Activated naive CD4-positive, alpha-beta T cell treated with anti-CD3 and anti-CD28 coated beads, Interleukin-2, amount 10 ng/mL, durations not matched to agents 7 days and 5 days (primary cell): ENCODE data around the gene GPC6.
A peak's percentile ranks its signal among the peaks of the same experiment; 100 is the strongest.

ENCODE experiments used
- CTCF ChIA-PET: fragments of 350-600 bp; sonication (Branson Sonifier 250); formaldehyde crosslinking; loops from one replicate; lab custom pipeline; 2021; ENCODE audit warnings: antibody characterized with exemption; lab: Charles Lee
- DNase-seq: peaks from one replicate; pipeline ENCODE4 v3.0.0-alpha.2; 2020
- H3K27ac Mint-ChIP-seq: one replicate; pipeline ENCODE4 v1.8.0; 2021; ENCODE audit warnings: mild to moderate bottlenecking, moderate library complexity, mixed read lengths
- H3K27me3 Mint-ChIP-seq: one replicate; pipeline ENCODE4 v1.8.0; 2021; ENCODE audit warnings: mild to moderate bottlenecking, mixed read lengths
- H3K36me3 Mint-ChIP-seq: one replicate; pipeline ENCODE4 v1.8.0; 2021; ENCODE audit warnings: mixed read lengths
- H3K4me1 Mint-ChIP-seq: one replicate; pipeline ENCODE4 v1.8.0; 2021; ENCODE audit warnings: mixed read lengths
- H3K4me3 Mint-ChIP-seq: one replicate; pipeline ENCODE4 v1.8.0; 2021; ENCODE audit warnings: mild to moderate bottlenecking, moderate library complexity, mixed read lengths
- H3K9me3 Mint-ChIP-seq: one replicate; pipeline ENCODE4 v1.8.0; 2021; ENCODE audit warnings: mixed read lengths

The GPC6 gene

DNA sequence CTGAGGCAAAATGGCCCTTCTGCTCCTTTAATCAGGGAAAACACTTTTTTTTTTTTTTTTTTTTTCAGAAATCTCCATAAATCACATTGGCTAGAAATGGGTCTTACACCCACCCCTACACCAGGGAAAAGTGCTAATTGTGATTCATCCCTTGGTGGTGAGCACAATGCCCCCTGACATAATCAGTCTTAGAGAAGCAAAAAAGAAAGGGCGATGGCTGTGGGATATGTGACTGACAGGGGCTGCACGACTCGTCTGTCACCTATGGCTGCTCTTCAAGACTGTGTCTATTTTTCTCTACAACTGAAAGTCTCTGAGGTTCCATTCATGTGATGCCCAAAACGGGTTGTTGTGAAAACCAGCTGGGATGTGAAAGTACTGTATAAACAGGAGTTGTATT lies 3.6 kb upstream of the GPC6 start:
- no peak overlapping the region for H3K4me3 Mint-ChIP-seq
- no peak overlapping the region for H3K27ac Mint-ChIP-seq
- H3K4me1 Mint-ChIP-seq: no peaks in the 10 kb centered on the region
- H3K9me3 Mint-ChIP-seq: no peaks in the 10 kb centered on the region
- CTCF ChIA-PET: no interaction called here
- DNase-seq: no peak
- no peaks in the 10 kb centered on the region for H3K36me3 Mint-ChIP-seq
- H3K27me3 Mint-ChIP-seq: peaks cover 24% of the 10 kb centered on the region

DNA sequence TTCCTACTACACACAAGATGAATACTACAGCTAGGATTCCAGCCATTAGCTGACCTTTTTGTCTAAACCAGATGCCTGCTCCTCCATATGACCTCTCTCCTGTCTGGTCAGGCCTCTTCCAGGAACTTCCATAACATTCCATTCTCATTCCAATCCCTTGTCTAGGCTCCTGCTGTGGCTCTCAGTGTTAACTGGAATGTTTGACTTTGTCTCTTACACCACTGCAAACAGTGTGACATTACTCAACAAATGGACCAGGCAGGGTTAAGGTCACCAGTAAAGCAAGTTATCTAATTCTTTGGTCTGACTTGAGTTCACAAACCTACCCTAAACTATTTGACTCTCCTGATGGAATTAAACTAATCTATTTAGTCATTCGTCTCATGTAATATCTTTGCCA lies 2.1 kb upstream of the GPC6 start:
- H3K27ac Mint-ChIP-seq: no peak overlapping the region
- H3K4me3 Mint-ChIP-seq: no peak overlapping the region
- no peaks in the 10 kb centered on the region for H3K4me1 Mint-ChIP-seq
- no peaks in the 10 kb centered on the region for H3K36me3 Mint-ChIP-seq
- CTCF ChIA-PET: no interaction called here
- DNase-seq: no peak
- peaks cover 40% of the 10 kb centered on the region for H3K27me3 Mint-ChIP-seq
- H3K9me3 Mint-ChIP-seq: no peaks in the 10 kb centered on the region

DNA sequence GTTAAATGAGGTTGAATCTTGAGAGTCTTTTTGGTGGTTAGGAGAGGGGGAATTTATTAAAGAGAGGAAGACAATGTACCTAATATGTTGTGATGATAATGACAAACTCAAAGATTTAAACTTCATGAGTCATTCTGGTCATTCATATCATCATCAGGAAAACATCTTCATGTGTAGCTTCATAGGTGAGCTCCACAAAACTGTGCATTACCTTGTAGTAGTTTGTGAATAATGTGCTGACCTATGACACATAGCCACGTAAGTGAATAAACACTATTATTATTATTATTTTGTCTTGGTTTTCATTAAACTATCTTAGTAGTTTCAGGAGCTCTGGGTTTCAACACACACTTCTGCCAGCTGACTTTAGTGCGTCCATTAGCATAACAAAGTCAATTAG lies 997 bp upstream of the GPC6 start:
- H3K27me3 Mint-ChIP-seq: peaks cover 41% of the 10 kb centered on the region

DNA sequence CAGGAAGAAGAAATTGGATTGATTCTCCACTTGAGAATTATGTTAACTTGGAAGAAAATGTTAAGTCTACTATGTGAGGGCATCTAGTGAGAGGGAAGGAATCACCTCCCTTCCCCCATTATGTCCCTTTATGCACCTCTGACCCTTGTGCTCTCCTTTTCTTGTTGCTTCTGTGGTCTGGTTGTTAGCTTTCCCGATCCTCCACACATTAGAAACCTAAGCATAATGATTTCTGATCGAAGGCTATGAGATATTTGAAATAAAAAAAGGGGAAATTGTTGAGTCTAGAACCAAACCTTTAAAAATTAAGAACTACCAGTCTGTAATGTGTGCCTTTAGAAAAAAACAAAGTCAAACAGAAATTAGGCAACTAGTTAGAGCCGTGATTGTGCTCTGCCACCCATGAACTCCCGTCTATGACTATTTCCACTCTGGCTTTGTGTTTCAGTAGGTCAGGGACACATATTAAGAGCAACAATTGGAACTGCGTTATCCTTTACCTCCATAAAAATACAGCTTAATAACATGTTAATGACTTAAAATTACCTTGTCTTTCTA lies 463 bp upstream of the GPC6 start:
- Mint-ChIP-seq H3K4me3 (no peak overlapping the region), H3K27me3 (peaks cover 41% of the 10 kb centered on the region), H3K27ac (no peak overlapping the region), H3K9me3 (no peaks in the 10 kb centered on the region), H3K36me3 (no peaks in the 10 kb centered on the region), H3K4me1 (no peaks in the 10 kb centered on the region)
- CTCF ChIA-PET: no interaction called here
- no peak for DNase-seq

More for the DNA sequence above, 997 bp upstream of the GPC6 start:
- Mint-ChIP-seq H3K9me3 (no peaks in the 10 kb centered on the region), H3K4me3 (no peak overlapping the region), H3K4me1 (no peaks in the 10 kb centered on the region), H3K36me3 (no peaks in the 10 kb centered on the region), H3K27ac (no peak overlapping the region)
- DNase-seq: no peak
- CTCF ChIA-PET: no interaction called here

DNA sequence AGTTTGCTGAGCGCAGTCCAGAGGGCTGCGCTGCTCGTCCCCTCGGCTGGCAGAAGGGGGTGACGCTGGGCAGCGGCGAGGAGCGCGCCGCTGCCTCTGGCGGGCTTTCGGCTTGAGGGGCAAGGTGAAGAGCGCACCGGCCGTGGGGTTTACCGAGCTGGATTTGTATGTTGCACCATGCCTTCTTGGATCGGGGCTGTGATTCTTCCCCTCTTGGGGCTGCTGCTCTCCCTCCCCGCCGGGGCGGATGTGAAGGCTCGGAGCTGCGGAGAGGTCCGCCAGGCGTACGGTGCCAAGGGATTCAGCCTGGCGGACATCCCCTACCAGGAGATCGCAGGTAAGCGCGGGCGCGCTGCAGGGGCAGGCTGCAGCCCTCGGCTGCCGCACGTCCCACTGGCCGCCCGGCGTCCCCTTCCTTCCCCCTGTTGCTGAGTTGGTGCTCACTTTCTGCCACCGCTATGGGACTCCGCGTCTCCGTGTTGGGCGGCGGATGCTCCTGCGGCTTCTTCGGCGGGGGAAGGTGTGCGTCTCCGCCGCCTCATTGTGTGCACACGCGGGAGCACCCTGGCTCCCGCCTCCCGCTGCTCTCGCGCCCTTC lies 772 bp downstream of the GPC6 start:
- Mint-ChIP-seq H3K4me1 (no peaks in the 10 kb centered on the region), H3K36me3 (no peaks in the 10 kb centered on the region), H3K9me3 (no peaks in the 10 kb centered on the region), H3K27me3 (peaks cover 41% of the 10 kb centered on the region), H3K27ac (no peak overlapping the region), H3K4me3 (no peak overlapping the region)
- DNase-seq: no peak
- CTCF ChIA-PET: no interaction called here

DNA sequence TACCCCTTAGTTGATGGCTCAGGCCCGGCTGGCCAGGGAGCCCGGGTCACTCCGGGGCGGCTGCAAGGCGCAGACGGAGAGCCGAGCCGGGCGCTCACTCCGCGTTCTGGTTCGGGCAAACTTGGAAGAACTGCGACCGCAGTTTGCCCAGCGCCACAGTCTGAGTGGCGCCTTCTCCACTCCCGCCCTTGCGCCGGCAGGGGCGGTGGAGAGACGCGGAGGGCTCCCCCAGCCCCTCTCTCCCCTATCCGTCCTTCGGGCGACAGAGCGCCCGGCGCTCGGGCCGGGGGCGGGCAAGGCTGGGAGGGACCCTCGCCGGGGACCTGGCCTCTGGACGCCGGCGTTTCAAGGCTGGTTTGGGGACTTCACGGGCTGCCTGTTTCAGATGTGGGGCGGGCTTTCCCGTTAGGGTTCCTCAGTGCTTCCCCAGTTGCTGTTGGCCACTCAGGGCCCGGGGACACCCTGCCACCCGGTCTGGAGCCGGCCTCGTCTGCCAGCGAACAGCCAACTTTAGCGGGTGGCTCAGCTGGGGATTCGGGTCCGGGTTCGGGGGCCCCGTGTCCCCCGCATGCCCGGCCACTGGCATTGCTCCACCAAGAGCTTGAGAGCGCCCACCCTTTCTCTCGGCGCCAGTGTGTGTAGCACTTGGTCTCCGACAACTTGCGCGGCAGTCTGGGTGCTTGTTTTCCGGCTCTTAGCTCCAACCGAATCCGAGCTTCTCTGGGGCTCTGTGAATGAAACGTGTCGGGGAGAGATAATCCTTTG lies 1.5 kb downstream of the GPC6 start:
- no peaks in the 10 kb centered on the region for H3K36me3 Mint-ChIP-seq
- CTCF ChIA-PET: no interaction called here
- no peak for DNase-seq
- peak overlapping the region; percentile 33 for H3K27ac Mint-ChIP-seq
- H3K9me3 Mint-ChIP-seq: no peaks in the 10 kb centered on the region
- H3K27me3 Mint-ChIP-seq: peaks cover 41% of the 10 kb centered on the region
- H3K4me1 Mint-ChIP-seq: no peaks in the 10 kb centered on the region
- no peak overlapping the region for H3K4me3 Mint-ChIP-seq

DNA sequence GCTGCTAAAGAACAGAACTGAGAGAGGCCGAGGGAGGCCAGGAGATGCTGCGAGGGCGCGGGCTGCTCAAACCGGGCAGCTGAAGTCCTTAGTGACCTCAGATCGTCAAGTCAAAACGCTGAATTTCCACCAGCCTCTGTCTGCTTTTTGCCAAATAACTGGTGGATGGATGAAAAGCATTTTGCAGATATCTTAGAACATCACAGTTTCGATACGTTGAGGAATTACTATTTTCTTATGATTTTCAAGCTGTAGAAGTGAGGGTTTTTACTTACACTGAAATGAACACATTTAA lies 2.0 kb downstream of the GPC6 start:
- no peaks in the 10 kb centered on the region for H3K9me3 Mint-ChIP-seq
- peaks cover 41% of the 10 kb centered on the region for H3K27me3 Mint-ChIP-seq
- CTCF ChIA-PET: interaction anchor here (0.8 kb wide), 1 partner anchor 11 kb away, joined by 3 read pairs; no protein-coding TSS in a partner anchor
- H3K36me3 Mint-ChIP-seq: no peaks in the 10 kb centered on the region
- no peak overlapping the region for H3K27ac Mint-ChIP-seq
- no peaks in the 10 kb centered on the region for H3K4me1 Mint-ChIP-seq
- no peak overlapping the region for H3K4me3 Mint-ChIP-seq
- DNase-seq: no peak

DNA sequence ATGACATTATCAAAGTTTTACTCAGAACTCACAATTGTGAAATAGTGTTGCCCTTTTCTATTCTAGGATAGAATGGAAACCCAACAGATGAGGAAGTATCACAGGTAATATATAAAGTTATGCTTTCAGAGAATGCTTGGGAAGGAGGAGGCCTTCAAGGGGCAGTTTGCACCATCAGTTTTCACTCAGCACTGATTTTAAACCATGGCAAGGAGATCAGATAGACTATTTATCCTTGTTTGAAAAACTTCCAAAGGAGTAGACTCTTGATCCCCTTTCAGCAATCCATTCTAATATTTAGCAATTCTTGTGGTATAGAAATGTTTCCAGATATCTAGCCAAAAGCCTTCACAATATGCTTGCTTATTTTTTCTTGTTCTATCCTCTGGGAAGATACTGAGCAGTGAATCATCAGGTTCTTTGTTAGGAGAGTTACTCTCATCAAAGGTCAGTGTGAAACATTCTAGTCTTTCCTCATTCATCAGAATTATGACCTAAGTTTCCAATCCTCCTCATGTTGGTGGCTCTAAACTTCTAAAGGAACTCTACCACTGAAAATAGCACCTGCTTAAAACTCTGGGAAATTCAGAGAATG lies 3.8 kb downstream of the GPC6 start:
- Mint-ChIP-seq H3K27ac (no peak overlapping the region), H3K4me1 (no peaks in the 10 kb centered on the region), H3K9me3 (no peaks in the 10 kb centered on the region), H3K4me3 (no peak overlapping the region), H3K36me3 (no peaks in the 10 kb centered on the region), H3K27me3 (peaks cover 39% of the 10 kb centered on the region)
- DNase-seq: no peak
- CTCF ChIA-PET: no interaction called here

DNA sequence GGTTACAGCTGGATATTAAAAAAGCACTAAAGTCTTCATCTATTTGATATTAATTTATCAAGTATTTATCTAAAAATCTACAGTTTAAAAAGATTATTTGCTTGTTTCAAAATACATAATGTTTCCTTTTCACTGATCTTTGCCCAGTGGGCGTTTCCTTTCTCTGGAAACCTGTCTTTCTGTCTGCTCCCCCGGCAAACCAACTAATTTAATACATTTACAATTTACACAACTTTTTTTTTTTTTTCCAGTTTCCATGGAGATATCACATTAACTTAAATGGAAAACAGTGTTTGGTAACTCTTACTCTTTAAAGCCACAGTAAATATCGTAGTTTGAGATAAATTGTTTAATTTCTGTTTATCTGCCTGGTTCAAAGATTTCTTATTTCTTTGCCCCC lies 5.3 kb downstream of the GPC6 start:
- DNase-seq: no peak
- H3K36me3 Mint-ChIP-seq: no peaks in the 10 kb centered on the region
- no peak overlapping the region for H3K27ac Mint-ChIP-seq
- H3K4me3 Mint-ChIP-seq: no peak overlapping the region
- no peaks in the 10 kb centered on the region for H3K4me1 Mint-ChIP-seq
- peaks cover 27% of the 10 kb centered on the region for H3K27me3 Mint-ChIP-seq
- no peaks in the 10 kb centered on the region for H3K9me3 Mint-ChIP-seq
- CTCF ChIA-PET: interaction anchor here (0.8 kb wide), 1 partner anchor 48 kb away, joined by 3 read pairs; no protein-coding TSS in a partner anchor

DNA sequence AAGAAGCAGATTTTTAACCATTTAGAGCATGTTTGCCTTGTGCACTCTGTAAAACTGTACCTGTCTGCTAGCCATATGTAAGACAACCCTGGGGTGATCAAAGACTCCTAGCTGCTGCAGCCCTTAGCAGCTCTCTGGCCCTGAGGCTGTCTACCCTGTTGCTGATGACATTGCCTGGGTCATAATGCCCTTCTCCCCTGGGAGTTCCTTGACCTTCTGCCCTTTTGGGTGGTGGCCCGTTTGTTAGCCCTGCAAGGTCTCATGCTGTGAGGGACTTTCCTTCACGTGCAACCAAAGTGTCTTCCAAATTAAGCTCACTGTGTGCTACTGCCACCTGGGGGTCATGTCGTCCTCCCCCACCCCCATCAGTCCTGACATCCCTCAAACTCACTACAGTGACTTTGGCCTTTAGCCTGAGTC lies 7.4 kb downstream of the GPC6 start:
- CTCF ChIA-PET: no interaction called here
- no peak overlapping the region for H3K4me3 Mint-ChIP-seq
- H3K27ac Mint-ChIP-seq: no peak overlapping the region

DNA sequence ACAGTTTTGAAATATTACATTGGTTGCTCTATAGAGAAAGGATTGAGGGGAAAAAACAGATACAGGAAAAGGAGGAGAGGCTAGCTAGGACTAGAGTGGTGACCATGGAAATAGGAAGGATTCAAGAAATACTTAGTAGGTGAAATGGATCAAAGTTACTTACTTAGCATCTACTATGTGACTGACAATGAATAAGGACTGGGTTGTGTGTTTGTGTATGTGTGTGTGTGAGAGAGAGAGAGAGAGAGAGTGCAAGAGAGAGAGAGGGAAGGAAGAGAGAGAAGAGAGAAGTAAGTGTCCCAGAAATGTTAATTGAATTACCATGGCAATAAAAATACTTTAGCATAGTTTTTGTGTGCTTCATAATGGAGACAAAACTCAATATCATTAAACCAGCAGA lies 7.9 kb downstream of the GPC6 start:
- Mint-ChIP-seq H3K27me3 (peaks cover 1% of the 10 kb centered on the region), H3K4me1 (no peaks in the 10 kb centered on the region), H3K36me3 (no peaks in the 10 kb centered on the region), H3K27ac (no peak overlapping the region), H3K9me3 (peaks cover 9% of the 10 kb centered on the region), H3K4me3 (no peak overlapping the region)
- CTCF ChIA-PET: no interaction called here
- no peak for DNase-seq

More for the DNA sequence above, 7.4 kb downstream of the GPC6 start:
- H3K36me3 Mint-ChIP-seq: no peaks in the 10 kb centered on the region
- peaks cover 6% of the 10 kb centered on the region for H3K27me3 Mint-ChIP-seq
- H3K9me3 Mint-ChIP-seq: peaks cover 7% of the 10 kb centered on the region
- H3K4me1 Mint-ChIP-seq: no peaks in the 10 kb centered on the region
- DNase-seq: no peak

DNA sequence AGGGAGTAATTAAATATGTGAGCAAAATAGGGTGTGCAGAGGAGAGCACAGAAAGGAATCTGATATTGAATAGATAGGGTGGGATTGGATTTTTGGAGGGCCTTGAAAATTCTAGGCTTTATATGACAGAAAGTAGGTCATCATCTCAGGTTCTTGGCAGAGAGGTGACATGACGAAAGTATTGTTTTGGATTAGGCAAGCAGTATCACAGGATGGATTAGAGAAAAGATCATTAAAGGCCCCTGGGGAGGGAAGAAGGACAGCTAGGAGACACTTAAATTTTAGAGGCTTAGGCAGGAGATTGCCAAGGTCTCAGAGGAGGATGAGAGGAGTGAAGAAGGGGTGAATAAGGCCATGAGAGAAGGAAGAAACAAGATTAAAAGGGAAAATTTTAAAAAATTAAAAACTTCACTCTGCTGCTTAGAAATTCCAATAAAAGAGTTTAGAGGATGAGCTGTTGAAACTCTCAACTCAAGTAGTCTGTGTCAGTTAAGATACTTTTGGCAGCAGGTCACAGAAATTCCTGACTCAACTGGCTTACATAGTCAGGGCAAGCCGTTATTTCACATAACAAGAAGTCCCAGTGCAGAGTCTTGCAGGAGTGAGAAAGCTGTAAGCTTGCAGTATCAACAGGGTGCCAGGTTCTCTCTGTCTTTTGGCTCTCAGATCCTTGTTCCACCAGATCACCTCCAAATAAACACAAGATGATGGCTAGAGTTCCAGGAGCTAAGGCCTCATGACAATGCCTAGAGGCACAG lies 8.8 kb downstream of the GPC6 start:
- CTCF ChIA-PET: no interaction called here
- Mint-ChIP-seq H3K27me3 (no peaks in the 10 kb centered on the region), H3K4me3 (no peak overlapping the region), H3K36me3 (no peaks in the 10 kb centered on the region), H3K27ac (no peak overlapping the region), H3K9me3 (peaks cover 13% of the 10 kb centered on the region), H3K4me1 (no peaks in the 10 kb centered on the region)
- DNase-seq: no peak

DNA sequence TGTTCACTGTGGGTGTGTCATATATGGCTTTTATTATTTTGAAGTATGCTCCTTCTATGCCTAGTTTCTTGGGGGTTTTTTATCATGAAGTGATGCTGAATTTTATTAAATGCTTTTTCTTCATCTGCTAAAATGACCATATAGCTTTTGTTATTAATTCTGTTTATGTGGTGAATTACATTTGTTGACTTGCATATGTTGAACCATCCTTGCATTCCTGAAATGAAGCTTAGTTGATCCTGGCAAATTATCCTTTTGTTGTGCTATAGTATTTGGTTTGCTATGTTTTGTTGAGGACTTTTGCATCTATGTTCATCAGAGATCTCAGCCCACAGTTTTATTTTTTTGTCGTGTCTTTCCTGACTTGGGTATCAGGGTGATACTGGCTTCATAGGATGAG lies 12.1 kb downstream of the GPC6 start:
- no peak overlapping the region for H3K4me3 Mint-ChIP-seq
- peaks cover 16% of the 10 kb centered on the region for H3K9me3 Mint-ChIP-seq
- no peaks in the 10 kb centered on the region for H3K4me1 Mint-ChIP-seq
- H3K27ac Mint-ChIP-seq: no peak overlapping the region
- CTCF ChIA-PET: no interaction called here
- no peaks in the 10 kb centered on the region for H3K36me3 Mint-ChIP-seq
- no peak for DNase-seq
- no peaks in the 10 kb centered on the region for H3K27me3 Mint-ChIP-seq

DNA sequence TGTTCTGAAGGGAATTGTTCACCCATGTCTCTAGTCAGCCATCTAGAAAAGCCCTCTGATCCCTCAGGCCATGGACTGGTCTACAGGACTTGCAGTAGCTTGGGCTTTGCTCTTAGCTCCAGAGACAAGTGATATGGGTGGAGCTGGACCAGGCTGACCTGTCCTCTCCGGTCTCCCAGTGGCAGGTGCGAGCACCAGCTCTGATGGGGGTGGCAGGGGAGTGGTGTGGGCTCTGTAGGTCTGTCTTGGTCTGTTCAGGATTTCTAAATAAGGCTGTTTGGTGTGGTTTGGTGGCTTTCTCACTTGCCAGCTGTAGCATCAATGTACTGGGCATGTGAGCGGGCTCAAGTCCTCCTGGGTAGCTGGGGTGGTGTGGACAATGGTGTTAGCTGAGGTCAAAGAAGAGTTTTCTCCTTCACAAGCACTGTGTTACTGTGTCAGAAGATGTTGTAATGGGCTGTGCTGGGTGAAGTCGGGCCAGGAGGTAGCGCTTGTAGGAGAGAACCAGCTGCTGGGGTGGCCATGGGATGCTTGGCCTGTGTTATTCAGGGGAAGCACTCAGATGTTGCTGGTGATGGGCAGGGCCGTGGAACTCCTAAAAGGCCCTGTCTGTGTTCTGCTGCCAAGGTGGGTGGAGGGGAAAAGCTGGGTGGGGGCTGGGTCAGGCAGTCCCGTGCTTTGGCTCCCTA lies 16.9 kb downstream of the GPC6 start:
- no peak for DNase-seq
- no peak overlapping the region for H3K27ac Mint-ChIP-seq

More for the DNA sequence above, 16.9 kb downstream of the GPC6 start:
- H3K4me3 Mint-ChIP-seq: no peak overlapping the region
- no peaks in the 10 kb centered on the region for H3K36me3 Mint-ChIP-seq
- no peaks in the 10 kb centered on the region for H3K27me3 Mint-ChIP-seq
- H3K4me1 Mint-ChIP-seq: no peaks in the 10 kb centered on the region
- CTCF ChIA-PET: no interaction called here
- H3K9me3 Mint-ChIP-seq: peaks cover 15% of the 10 kb centered on the region
